MM.1S (cell line): ENCODE measurements around the gene PNKP.

Source experiments
- DNase-seq: peaks from one replicate; pipeline ENCODE4 v3.0.0-alpha.2; 2015
- H2AFZ ChIP-seq: fragments of 300-600 bp; sonication (generic); 2 replicates; pipeline ENCODE4 v1.6.0; 2016; ENCODE audit warnings: antibody characterized with exemption, low read length
- H3F3A ChIP-seq: fragments of 300-600 bp; sonication (generic); 2 replicates; pipeline ENCODE4 v1.6.1; 2016; ENCODE audit warnings: mild to moderate bottlenecking, antibody characterized with exemption, low read length, moderate library complexity, mixed read lengths; ENCODE audit not compliant: insufficient read depth
- H3K27ac ChIP-seq: fragments of 300-600 bp; sonication (generic); 2 replicates; pipeline ENCODE4 v1.5.1; 2016; ENCODE audit warnings: mild to moderate bottlenecking, low read length
- H3K27me3 ChIP-seq: fragments of 300-600 bp; sonication (generic); replicated peaks from 2 replicates; pipeline ENCODE4 v1.6.0; 2016; ENCODE audit warnings: low read length; ENCODE audit not compliant: insufficient read depth
- H3K36me3 ChIP-seq: fragments of 300-600 bp; sonication (generic); replicated peaks from 2 replicates; pipeline ENCODE4 v1.6.1; 2016; ENCODE audit warnings: mild to moderate bottlenecking, low read length, mixed read lengths; ENCODE audit not compliant: insufficient read depth
- H3K4me1 ChIP-seq: fragments of 300-600 bp; sonication (generic); 2 replicates; pipeline ENCODE4 v1.6.1; 2016; ENCODE audit warnings: low read length, mixed read lengths
- H3K4me2 ChIP-seq: fragments of 300-600 bp; sonication (generic); 2 replicates; pipeline ENCODE4 v1.6.0; 2016; ENCODE audit warnings: low read depth, low read length
- H3K4me3 ChIP-seq: fragments of 300-600 bp; sonication (generic); 2 replicates; pipeline ENCODE4 v1.5.1; 2016; ENCODE audit warnings: low read length, mixed read lengths
- H3K79me2 ChIP-seq: fragments of 300-600 bp; sonication (generic); 2 replicates; pipeline ENCODE4 v1.6.1; 2016; ENCODE audit warnings: mixed run types, low read length, mixed read lengths
- H3K9ac ChIP-seq: fragments of 300-600 bp; sonication (generic); 2 replicates; pipeline ENCODE4 v1.6.1; 2016; ENCODE audit warnings: low read length, mixed read lengths
- H3K9me2 ChIP-seq: fragments of 300-600 bp; sonication (generic); replicated peaks from 2 replicates; pipeline ENCODE4 v1.6.1; 2016; ENCODE audit warnings: mild to moderate bottlenecking, low read length, mixed read lengths; ENCODE audit not compliant: insufficient read depth
- H3K9me3 ChIP-seq: fragments of 300-600 bp; sonication (generic); replicated peaks from 2 replicates; pipeline ENCODE4 v1.6.1; 2016; ENCODE audit warnings: mild to moderate bottlenecking, low read length, mixed read lengths; ENCODE audit not compliant: insufficient read depth
- H4K20me1 ChIP-seq: fragments of 300-600 bp; sonication (generic); 2 replicates; pipeline ENCODE4 v1.6.1; 2016; ENCODE audit warnings: mild to moderate bottlenecking, low read length, moderate library complexity, mixed read lengths; ENCODE audit not compliant: insufficient read depth
- CTCF ChIP-seq: fragments of 300-600 bp; sonication (generic); IDR thresholded peaks from 2 replicates; pipeline ENCODE4 v1.5.1; 2016; ENCODE audit warnings: antibody characterized with exemption, low read length, mixed read lengths
- EZH2 ChIP-seq: fragments of 300-600 bp; sonication (generic); optimal IDR thresholded peaks from 2 replicates; pipeline ENCODE3; 2017; ENCODE audit warnings: low read depth, mild to moderate bottlenecking, antibody characterized with exemption, low read length, mixed read lengths
- EZH2phosphoT487 ChIP-seq: fragments of 300-600 bp; sonication (generic); IDR thresholded peaks from 2 replicates; pipeline ENCODE4 v1.6.1; 2018; ENCODE audit warnings: antibody characterized with exemption, low read length

PNKP gene

GRCh38 chr19:49829721-49830120 lies 37.7 kb downstream of the PNKP start:
- Histone ChIP-seq H3F3A (no peaks in the 10 kb centered on the region), H3K9me2 (no peaks in the 10 kb centered on the region), H3K79me2 (peaks cover 17% of the 10 kb centered on the region), H3K4me1 (no peaks in the 10 kb centered on the region), H3K36me3 (no peaks in the 10 kb centered on the region; the same call in 1 of the 2 replicates), H3K27me3 (no peaks in the 10 kb centered on the region), H3K4me3 (no peak overlapping the region), H2AFZ (no peak overlapping the region), H3K9me3 (no peaks in the 10 kb centered on the region), H3K4me2 (no peak overlapping the region), H3K9ac (no peak overlapping the region), H4K20me1 (no peaks in the 10 kb centered on the region), H3K27ac (no peak overlapping the region)
- TF ChIP-seq CTCF (no peak), EZH2phosphoT487 (no peak), EZH2 (no peak)
- no peak for DNase-seq

GRCh38 chr19:49829200-49829599 lies 38.2 kb downstream of the PNKP start:
- Histone ChIP-seq H3K9me2 (no peaks in the 10 kb centered on the region), H3K27ac (no peak overlapping the region), H3K9ac (no peak overlapping the region), H3K4me3 (no peak overlapping the region), H3K27me3 (no peaks in the 10 kb centered on the region), H3K4me2 (no peak overlapping the region), H4K20me1 (no peaks in the 10 kb centered on the region), H3K9me3 (no peaks in the 10 kb centered on the region), H2AFZ (no peak overlapping the region), H3K79me2 (peaks cover 23% of the 10 kb centered on the region), H3K4me1 (no peaks in the 10 kb centered on the region), H3F3A (no peaks in the 10 kb centered on the region), H3K36me3 (no peaks in the 10 kb centered on the region; the same call in 1 of the 2 replicates)
- TF ChIP-seq EZH2phosphoT487 (no peak), CTCF (no peak), EZH2 (no peak)
- DNase-seq = no peak

DNA sequence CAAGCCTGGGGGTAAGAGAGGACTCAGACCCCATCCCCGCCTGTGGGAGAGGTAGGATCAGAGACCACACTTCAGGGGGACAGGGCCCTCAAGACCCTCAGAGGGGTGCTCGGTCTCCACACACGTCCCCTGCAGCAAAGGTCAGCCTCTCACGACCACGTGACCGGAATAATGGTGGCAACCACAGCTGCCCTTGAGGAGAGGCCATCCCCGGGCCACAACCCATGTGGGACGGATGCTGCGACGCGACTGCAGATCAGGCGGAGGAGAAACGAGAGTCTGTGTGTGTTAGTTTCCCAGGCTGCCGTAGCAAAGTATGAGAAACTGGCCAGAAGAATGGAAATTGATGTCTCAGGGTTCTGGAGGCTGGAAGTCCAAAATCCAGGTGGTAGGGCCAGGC lies 40.3 kb downstream of the PNKP start:
- H3K36me3 ChIP-seq = no peaks in the 10 kb centered on the region; the same call in 1 of the 2 replicates
- H3K4me1 ChIP-seq = no peaks in the 10 kb centered on the region
- no peaks in the 10 kb centered on the region for H3K27me3 ChIP-seq
- DNase-seq = no peak
- no peak overlapping the region for H2AFZ ChIP-seq
- TF ChIP-seq EZH2 (no peak), EZH2phosphoT487 (no peak), CTCF (no peak)
- no peaks in the 10 kb centered on the region for H4K20me1 ChIP-seq
- no peaks in the 10 kb centered on the region for H3K9me2 ChIP-seq
- H3F3A ChIP-seq = no peaks in the 10 kb centered on the region
- H3K9me3 ChIP-seq = no peaks in the 10 kb centered on the region
- H3K79me2 ChIP-seq = peaks cover 36% of the 10 kb centered on the region
- no peak overlapping the region for H3K4me3 ChIP-seq
- H3K9ac ChIP-seq = no peak overlapping the region
- H3K27ac ChIP-seq = no peak overlapping the region
- H3K4me2 ChIP-seq = no peak overlapping the region

- no peaks in the 10 kb centered on the region for H3K9me3 ChIP-seq
- H4K20me1 ChIP-seq = no peaks in the 10 kb centered on the region
- no peak overlapping the region for H3K27ac ChIP-seq
- DNase-seq = no peak
- H3F3A ChIP-seq = no peaks in the 10 kb centered on the region
- H3K27me3 ChIP-seq = no peaks in the 10 kb centered on the region
- peaks cover 52% of the 10 kb centered on the region for H3K79me2 ChIP-seq
- H3K36me3 ChIP-seq = no peaks in the 10 kb centered on the region; the same call in 1 of the 2 replicates
- no peak overlapping the region for H3K9ac ChIP-seq
- H3K4me1 ChIP-seq = no peaks in the 10 kb centered on the region
- H3K9me2 ChIP-seq = no peaks in the 10 kb centered on the region
- no peak overlapping the region for H2AFZ ChIP-seq
- no peak overlapping the region for H3K4me3 ChIP-seq
- TF ChIP-seq EZH2 (no peak), EZH2phosphoT487 (no peak), CTCF (no peak)
- H3K4me2 ChIP-seq = no peak overlapping the region
Observed at GRCh38 chr19:49824662-49825061, 42.7 kb downstream of the PNKP start.
